HG03045 (cell line): Measurements from ENCODE around the gene CTXN1.
"Not testable (repeated sequence)": the region's sequence is repeated elsewhere in the genome, so short reads cannot be mapped to it uniquely, and the experiment has no call there.

Source experiments
- ATAC-seq: cut with Tn5 transposase; IDR thresholded peaks from one replicate; pipeline ENCODE4 v1.9.1; 2021; ENCODE audit warnings: mild to moderate bottlenecking, moderate library complexity; ENCODE audit not compliant: unreplicated experiment

The CTXN1 gene

GRCh38 chr19:7902796-7903243 lies 23.1 kb downstream of the CTXN1 start:
- no peak for ATAC-seq

GRCh38 chr19:7901337-7901736 lies 24.6 kb downstream of the CTXN1 start:
- no peak for ATAC-seq

GRCh38 chr19:7900931-7901330 lies 25.0 kb downstream of the CTXN1 start:
- ATAC-seq, result no peak

DNA sequence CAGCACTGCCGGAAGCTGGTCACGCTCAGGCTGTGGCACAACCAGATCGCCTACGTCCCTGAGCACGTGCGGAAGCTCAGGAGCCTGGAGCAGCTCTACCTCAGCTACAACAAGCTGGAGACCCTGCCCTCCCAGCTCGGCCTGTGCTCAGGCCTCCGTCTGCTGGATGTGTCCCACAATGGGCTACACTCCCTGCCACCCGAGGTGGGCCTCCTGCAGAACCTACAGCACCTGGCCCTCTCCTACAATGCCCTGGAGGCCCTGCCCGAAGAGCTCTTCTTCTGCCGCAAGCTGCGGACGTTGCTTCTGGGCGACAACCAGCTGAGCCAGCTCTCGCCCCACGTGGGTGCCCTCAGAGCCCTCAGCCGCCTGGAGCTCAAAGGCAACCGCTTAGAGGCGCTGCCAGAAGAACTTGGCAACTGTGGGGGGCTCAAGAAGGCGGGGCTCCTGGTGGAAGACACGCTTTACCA lies 25.5 kb downstream of the CTXN1 start:
- ATAC-seq, result no peak

DNA sequence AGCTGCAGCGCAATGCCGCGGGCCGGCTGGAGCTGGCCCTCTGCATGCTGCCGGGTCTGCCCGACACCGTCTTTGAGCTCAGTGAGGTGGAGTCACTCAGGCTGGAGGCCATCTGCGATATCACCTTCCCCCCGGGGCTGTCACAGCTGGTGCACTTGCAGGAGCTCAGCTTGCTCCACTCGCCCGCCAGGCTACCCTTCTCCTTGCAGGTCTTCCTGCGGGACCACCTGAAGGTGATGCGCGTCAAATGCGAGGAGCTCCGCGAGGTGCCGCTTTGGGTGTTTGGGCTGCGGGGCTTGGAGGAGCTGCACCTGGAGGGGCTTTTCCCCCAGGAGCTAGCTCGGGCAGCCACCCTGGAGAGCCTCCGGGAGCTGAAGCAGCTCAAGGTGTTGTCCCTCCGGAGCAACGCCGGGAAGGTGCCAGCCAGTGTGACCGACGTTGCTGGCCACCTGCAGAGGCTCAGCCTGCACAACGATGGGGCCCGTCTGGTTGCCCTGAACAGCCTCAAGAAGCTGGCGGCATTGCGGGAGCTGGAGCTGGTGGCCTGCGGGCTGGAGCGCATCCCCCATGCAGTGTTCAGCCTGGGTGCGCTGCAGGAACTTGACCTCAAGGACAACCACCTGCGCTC lies 26.1 kb downstream of the CTXN1 start:
- no peak for ATAC-seq

DNA sequence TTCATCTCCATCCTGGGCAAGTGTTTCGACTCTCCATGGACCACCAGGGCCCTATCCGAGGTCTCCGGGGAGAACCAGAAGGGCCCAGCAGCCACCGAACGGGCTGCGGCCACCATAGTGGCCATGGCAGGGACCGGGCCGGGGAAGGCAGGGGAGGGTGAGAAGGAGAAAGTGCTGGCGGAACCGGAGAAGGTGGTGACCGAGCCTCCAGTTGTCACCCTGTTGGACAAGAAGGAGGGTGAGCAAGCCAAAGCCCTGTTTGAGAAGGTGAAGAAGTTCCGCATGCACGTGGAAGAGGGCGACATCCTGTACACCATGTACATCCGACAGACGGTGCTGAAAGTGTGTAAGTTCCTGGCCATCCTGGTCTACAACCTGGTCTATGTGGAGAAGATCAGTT lies 27.0 kb downstream of the CTXN1 start:
- ATAC-seq, result no peak

DNA sequence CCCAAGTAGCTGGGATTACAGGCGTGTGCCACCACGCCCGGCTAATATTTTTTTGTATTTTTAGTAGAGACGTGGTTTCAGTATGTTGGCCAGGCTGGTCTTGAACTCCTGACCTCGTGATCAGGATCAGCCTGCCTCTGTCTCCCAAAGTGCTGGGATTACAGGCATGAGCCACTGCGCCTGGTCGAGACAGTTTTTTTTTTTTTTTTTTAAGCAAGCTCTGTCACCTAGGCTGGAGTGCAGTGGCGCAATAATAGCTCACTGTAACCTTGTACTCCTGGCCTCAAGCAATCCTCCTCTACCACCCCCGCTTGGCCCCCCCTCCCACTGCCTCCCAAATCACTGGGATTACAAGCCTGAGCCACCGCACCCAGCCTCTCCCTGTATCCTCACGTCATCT lies 28.6 kb downstream of the CTXN1 start:
- ATAC-seq, result no peak

GRCh38 chr19:7895565-7895964 lies 30.4 kb downstream of the CTXN1 start:
- ATAC-seq, result no peak

DNA sequence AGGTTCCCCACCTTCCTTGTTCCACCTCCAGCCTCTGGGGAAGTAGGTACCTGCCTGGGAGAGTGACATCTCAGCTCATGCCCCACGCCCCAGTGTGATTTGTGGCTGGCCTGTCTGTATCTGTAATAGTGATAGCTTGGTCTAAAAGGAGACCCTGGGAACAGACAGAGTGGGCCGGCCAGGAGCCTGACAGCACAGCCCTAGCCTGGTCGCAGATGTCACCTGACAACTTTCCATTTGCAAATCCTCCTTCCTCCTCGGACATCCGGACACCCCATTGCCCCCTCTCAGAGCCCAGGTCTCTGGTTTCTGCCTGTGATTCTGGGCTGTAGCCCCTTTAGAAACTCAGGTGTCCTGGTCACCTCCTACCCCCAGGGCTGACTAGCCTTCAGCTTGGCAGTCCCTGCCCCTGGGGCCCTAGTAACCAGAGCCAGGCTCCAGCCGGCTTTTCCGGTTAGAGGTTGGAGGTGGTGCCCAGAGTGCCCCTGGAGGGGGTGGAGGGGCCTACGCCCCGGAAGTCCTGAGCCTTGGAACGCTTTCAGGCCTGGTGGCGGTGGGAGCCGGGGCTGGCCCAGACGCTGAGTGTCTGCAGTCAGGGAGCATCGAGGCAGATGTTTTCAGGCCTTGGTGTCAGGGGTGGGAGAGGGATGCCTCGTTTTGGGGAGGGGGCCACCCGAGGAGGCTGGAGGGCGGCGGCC lies 31.2 kb downstream of the CTXN1 start:
- no peak for ATAC-seq

- ATAC-seq, result not testable (repeated sequence)
Observed at GRCh38 chr19:7893362-7894101, 32.4 kb downstream of the CTXN1 start.

DNA sequence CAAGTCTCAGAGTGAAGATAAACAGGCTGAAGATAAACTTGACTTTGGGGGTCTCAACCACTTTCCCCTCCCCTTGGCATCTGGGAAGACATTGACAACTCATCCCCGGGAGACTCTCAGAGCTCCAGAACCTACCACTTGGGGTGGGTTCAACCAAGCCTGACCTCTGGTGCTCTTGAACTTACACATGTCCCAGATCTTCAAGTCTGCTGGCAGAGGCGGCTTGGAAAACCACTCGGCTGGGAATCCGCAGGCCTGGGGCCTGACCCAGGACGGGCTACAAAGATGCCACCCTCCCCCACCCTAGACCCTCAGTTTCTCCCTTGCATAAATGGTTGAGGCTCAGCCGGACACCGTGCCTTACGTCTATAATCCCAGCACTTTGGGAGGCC lies 37.1 kb downstream of the CTXN1 start:
- ATAC-seq, result no peak

DNA sequence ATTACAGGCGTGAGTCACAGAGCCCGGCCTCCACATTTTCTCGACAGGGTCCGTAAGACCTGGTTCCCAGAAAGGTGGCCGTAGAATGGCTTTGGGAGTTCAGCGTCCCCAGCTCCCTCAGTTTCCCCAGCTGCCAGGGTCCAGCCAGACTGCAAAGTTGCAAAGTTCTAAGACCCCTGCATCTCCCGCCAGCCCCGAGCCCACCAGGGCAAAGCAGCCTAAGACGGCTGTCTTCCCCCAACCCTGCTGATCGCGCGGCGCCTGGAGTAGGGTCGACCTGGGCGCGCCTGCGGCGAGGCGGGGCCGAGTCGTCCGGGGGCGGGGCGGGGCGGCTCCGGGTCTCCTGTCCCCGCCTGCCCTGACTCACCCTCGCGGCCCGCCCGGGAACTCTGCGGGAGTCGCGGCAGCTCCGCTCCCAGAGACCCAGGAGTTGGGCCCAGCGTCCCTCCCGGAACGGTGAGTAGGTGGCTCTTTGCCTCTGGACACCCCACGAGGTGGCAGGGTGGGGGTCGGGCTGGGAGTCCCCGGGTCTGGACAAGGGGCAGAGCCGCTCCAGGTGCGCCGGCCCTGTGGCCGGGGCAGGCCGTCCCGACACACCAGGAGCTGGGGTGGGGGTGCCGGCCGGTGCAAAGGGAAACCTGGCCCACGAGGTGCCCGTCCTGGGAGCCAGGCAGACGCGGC lies 37.6 kb downstream of the CTXN1 start, which contains the start of gene LRRC8E:
Gene LRRC8E, plus strand, starts transcription at position 366 of the 681 bp plus-strand sequence. CDS start 7,094 bp downstream, outside the sequence.
- no peak for ATAC-seq

DNA sequence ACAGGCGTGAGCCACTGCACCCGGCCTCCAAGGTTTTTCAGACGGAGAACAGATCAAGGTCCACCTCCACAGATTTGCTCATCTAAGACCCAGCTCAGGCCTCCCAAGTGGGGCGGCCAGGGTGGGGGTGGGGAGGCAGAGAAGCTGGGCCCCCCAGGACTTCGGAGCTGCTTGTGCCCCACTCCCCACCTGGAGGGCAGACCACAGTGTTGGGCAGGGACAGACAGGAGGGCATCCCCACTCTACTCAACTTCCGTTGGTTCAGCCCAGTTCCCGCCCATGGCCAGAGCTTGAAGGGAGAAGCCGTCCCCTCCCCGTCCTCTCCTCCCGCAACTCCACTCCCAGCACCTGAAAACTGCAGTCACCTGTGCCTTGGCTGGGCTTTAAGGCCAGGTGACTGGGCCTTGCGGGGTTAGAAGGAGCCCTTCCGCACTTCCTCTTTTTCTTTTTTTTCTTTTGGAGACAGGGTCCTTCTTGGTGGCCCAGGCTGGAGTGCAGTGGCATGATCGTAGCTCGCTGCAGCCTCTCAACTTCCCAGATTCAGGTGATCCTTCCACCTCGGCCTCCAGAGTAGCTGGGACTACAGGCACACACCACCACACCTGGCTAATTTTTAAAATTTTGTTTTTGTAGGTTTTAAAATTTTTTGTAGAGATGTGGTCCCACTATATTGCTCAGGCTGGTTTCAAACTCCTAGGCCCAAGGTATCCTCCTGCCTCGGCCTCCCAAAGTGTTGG lies 38.4 kb downstream of the CTXN1 start:
- ATAC-seq, result no peak

DNA sequence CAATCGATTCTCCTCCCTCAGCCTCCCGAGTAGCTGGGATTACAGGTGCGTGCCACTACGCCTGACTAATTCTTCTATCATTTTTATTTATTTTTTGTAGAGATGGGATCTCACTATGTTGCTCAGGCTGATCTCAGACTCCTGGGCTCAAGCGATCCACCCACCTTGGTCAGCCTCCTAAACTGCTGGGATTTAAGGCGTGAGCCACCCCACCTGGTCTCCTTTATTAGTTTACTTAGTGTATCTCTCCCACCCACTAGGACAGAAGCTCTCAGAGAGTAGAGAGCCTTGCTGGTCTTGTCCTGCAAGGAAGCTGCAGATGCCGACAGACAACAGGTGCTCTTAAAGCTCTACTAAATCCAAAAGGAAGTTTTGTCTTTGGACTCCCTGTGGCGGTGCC lies 40.1 kb downstream of the CTXN1 start:
- ATAC-seq, result no peak

GRCh38 chr19:7883796-7884570 lies 42.0 kb downstream of the CTXN1 start:
- no peak for ATAC-seq

DNA sequence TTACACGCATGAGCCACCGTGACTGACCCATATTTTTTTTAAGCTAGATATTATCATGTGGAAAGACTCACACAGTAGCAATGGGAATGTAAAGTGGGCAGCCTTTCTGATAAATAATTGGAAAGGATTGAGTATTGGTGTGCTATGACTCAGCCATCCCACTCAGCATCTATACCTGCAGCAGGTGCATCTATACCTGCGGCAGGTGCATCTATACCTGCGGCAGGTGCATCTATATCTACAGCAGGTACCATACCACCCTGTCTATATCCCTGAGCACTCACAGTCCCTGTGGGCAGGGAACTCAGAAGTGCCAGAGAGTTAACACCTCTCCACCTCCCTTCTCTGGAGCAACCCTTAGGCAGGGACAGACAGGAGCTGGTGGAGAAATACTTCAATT lies 42.8 kb downstream of the CTXN1 start:
- ATAC-seq, result no peak

GRCh38 chr19:7881910-7882309 lies 44.0 kb downstream of the CTXN1 start:
- no peak for ATAC-seq

- ATAC-seq, result no peak
Observed at GRCh38 chr19:7879836-7880235, 46.1 kb downstream of the CTXN1 start.

DNA sequence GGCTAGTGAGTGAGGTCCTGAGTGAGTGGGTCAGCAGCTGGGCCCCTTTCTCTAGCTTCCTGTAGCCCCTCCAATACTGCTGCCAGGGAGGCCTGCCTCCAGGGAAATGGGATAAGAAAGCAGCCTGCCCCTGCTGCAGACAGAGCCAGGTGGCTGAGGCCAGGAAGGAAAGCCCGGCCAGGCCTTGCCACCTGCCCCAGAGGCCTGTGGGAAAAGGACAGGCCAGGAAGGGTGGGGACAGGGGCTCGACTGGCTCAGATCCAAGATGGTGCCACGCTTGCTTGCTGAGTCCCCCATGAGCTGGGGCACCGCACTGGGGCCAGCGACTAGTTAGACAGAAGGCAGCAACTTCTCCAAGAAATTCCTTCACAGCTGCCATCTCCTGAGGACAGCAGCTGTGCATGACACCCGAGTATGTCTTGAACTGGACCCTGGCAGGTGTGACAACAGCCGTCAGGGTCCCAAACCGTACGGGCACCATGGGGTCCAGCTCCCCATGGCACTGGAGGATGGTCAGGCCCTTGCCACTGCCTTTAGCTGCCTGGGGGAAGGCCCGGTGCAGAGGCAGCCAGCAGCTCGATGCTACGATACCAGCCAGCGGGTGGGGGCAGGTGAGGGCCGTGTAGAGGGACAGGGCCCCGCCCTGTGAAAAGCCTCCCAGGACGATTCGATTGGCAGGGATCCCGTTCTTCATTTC lies 46.7 kb downstream of the CTXN1 start:
- no peak for ATAC-seq
